LoVo (cell line): ENCODE measurements around the gene STAT2.
A peak's percentile ranks its signal among the peaks of the same experiment; 100 is the strongest.
"Not testable (repeated sequence)": the region's sequence is repeated elsewhere in the genome, so short reads cannot be mapped to it uniquely, and the experiment has no call there.

Source experiments
- DNase-seq: peaks from one replicate; pipeline ENCODE4 v3.0.0-alpha.2; 2016; ENCODE audit warnings: low spot score

STAT2 gene

DNA sequence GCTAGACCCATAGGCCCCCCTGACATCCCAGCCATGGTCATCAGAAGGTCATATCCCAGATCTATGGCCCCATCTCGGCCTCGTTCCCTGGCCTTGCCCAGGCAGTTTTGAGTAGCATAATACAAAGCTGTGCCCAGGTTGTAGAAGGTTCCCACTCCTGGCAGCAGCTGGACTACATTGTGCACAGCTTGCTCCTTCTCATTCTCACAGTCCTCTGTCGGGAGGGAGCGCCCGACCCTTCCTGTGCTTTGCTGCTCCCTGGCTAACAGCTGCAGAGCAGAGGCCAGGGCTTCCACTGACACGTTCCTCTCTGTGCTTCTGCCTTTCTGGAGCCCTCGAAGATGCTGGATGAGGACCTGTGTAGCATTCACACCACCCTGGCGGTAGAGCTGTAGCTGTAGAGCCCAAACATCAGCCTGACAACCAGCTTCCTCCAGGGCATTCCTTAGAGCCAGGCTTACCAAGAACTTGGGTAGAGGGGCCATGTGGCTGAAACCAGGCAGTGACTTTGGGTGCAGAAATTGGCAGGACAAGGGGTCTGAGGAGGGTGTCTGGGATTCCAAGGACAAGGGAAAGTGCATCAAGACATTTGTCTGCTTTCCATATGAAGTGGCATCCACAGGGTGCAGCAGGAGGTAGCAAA is 1.7 kb upstream of the STAT2 start:
- no peak for DNase-seq

DNA sequence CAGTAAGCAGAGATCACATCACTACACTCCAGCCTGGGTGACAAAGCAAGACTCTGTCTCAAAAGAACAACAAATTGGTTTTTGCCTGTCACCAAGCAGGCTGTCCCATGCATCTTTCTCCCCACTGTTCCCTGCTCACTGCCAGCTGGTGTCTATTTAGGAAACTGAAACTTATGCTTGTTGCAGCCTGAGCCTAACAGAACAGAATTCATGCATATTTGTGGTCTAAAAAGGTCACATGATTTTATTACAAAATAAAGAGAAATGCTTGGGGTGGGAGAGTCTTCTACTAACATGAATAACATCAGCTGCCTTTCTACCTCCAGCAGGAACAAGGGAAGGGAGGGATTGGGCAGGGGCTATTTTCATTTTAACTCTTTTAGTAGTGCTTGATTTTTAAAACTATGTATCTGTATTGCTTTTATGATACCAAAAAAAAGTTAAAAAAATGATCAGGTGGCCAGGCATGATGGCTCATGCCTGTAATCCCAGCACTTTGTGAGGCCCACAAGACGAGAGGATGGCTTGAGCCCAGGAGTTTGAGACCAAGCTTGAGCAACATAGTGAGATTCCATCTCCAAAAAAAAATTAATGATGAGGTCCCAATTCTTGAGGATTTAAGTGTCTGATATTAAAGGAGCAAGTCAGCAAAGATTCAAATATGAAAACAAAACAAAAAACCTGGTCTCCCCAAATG is 923 bp downstream of the STAT2 start:
- DNase-seq: no peak

- no peak for DNase-seq
Observed at GRCh38 chr12:56351325-56351724, 8.6 kb downstream of the STAT2 start.

- no peak for DNase-seq
Observed at GRCh38 chr12:56350662-56351061, 9.2 kb downstream of the STAT2 start.

GRCh38 chr12:56348776-56349175 is 11.1 kb downstream of the STAT2 start:
- no peak for DNase-seq

DNA sequence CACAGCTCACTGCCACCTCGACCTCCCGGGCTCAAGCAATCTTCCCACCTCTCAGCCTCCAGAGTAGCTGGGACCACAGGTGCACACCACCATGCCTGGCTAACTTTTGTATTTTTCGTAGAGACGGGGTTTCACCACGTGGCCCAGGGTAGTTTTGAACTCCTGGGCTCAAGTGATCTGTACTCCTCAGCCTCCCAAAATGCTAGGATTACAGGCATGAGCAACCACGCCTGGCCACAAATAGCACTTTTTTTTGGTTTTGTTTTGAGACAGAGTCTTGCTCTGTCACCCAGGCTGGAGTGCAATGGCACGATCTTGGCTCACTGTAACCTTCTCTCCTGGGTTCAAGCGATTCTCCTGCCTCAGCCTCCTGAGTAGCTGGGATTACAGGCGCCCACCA is 12.7 kb downstream of the STAT2 start:
- not testable (repeated sequence) for DNase-seq

DNA sequence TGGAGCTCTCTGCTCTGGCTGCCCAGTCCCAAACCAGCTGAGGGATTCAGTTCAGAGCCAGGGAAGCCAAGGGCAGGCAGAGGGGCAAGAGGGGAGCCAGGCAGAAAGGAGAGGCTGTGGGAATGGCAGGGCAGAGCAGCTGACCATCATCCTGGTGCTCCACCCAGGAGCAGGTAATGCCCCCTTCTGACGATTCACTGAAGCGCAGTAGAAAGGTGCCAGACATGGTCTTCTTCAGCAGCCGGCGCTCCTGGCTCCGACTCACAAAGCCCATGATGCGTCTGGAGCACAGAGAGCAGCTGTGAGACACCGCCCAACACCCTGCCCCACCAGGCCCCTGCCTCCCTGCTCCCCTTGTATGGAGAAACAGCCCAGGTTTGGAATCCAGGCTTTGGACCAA is 13.2 kb downstream of the STAT2 start:
- DNase-seq: no peak

DNA sequence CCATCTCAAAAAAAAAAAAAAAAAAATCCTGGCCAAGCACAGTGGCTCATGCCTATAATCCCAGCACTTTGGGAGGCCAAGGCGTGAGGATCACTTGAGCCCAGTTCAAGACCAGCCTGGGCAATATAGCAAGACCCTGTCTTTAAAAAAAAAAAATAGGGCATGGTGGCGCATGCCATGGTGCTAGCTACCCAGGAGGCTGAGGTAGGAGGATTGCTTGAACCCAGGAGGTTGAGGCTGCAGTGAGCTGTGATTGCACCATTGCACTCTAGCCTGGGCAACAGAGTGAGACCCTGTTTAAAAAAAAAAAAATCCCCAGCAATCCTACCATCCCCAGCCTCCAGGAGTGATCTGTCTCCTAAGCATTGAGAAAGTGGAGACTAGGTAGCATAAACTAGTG is 17.6 kb downstream of the STAT2 start:
- not testable (repeated sequence) for DNase-seq

GRCh38 chr12:56341616-56342015 is 18.3 kb downstream of the STAT2 start:
- DNase-seq: no peak

- DNase-seq: no peak
Observed at GRCh38 chr12:56339158-56339422, 20.8 kb downstream of the STAT2 start.

- peak; percentile 28 for DNase-seq
Observed at GRCh38 chr12:56338308-56339157, 21.4 kb downstream of the STAT2 start, which contains the start of gene IL23A. Gene IL23A (plus strand): TSS chr12:56338884. CDS start chr12:56339045, 161 bp downstream.

DNA sequence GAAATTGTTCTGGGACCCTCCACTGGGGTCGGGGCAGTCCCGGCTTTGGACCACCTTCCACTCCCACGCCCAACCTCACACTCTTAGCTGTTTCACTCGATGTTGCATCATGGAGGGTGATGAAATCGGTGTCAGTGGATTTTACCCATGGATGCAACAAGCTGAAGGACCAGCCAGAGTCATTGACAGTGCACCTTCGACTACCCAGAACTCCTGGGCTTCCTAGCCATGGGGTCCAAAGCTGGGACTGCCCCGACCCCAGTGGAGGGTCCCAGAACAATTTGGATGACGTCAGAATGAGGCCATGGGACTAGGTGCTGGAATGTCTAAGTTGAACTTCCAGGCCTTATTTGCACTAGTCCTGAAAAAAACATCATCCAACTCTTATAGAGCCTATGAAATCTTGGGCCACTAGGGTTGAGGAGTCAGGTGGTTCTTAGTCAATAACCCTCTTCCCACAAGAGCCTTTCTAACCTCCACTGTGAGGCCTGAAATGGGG is 22.1 kb downstream of the STAT2 start:
- no peak for DNase-seq

DNA sequence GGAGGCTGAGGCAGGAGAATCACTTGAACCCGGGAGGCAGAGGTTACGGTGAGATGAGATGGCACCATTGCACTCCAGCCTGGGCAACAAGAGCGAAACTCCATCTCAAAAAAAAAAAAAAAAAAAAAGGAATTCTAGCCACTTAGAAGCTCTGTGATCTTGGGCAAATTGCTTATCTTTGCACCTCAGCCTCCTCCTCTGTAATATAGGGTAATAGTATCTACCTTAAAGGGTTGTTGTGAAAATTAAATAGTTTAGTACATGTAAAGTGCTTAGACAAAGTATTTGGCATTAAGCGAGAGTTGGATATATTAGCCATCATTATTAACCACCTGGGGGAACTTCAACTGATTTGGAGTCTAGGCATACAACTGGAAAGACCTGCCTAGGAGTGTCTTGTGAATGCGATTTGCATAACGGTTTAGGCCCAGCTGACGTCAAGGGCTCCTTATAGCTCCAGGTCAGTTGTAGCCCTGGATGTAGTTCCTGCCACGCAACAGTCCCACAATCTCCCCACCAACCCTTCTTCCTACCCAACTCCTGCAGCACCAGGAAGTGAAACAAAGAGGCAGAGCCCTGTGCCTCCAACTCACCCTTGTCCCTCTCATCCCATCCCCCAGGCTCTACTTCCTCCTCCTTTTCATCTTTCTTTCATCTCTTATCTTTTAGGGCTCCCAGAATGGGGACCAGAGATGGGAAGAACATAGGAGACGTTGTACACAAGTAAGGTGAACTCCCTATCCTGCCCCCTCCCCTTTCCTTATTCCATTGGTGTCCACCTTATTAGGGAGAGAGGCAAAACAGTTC is 23.3 kb downstream of the STAT2 start:
- DNase-seq: no peak

GRCh38 chr12:56335527-56335926 is 24.4 kb downstream of the STAT2 start:
- not testable (repeated sequence) for DNase-seq

GRCh38 chr12:56334490-56334793 is 25.5 kb downstream of the STAT2 start:
- no peak for DNase-seq

- peak; percentile 100 for DNase-seq
Observed at GRCh38 chr12:56333679-56334489, 26.0 kb downstream of the STAT2 start, which contains the start of gene PAN2. Gene PAN2 (minus strand): TSS chr12:56334000. CDS start chr12:56333094, 906 bp downstream.

DNA sequence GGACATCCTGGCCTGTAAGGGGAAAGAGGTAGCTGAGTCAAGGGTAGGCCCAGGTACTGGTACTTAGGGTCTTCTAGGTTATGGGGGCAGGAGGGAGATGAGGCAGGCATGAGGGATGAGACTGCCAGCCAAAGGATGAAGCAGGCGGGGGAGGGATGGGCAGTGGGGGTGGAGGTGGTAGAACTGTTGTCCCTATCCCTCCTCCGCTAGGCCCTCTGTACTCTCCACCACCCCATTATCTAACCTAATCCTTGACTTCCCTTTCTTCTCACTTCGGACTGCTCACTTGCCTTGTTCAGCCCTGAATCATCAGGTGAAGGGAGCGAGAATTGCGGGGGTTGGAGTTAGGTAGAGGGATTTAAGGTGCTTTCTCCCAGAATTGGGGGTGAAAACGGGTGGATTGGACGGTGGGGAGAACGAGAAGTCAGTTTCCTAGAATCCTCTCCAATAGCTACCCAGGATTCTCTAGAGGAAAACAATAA is 26.7 kb downstream of the STAT2 start:
- no peak for DNase-seq

DNA sequence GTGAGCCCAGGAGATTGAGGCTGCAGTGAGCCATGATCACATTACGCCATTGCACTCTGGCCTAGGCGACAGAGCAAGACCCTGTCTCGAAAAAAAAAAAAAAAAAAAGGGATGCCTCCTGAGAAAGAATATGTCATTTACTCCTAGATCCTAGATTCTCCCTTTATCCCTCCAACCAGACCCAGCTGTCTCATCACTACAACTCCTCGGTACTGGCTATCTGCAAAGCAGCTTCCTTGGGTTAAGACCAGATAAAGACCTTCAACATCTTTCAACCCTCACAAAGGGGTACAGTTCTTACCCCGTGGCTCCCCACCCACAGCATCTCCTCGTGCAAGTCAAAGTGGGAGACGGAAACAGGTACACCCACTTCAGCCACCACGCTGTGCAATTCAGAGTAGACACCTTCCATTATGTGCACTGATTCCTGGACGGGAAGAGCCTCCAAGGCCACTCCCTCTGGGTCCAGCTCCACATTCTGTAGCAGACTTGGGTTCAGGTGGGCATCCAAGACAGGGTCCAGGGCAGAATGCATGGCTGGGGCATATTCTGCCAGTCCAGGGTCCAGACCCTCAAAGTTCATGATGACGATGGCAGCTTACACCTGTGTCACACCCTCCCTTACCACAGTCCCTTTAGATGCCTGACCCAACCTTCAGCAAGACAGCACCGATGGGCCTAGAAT is 27.3 kb downstream of the STAT2 start:
- DNase-seq: no peak

GRCh38 chr12:56330936-56331490 is 28.9 kb downstream of the STAT2 start:
- DNase-seq: no peak

DNA sequence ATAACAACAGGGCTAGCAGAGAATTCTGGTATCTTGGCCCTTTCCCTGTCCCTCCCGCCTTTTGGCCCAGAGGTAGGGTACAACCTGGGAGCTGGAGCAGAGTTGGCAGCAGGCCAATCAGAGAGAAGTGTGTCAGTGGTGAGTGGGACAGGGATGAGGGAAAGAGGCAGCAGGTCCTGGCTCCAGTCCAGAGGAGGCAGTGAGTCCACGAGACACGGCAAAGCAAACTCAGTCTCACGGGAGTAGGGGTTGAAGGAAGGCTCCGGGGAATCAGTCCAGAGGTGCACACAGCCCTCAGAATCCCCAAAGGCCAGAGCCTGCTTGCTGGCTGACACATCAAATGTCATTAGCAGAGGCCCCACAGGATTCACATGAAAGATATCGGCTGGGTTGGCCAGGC is 33.4 kb downstream of the STAT2 start:
- DNase-seq: no peak
